ENCODE results near the gene COL4A5. TPM values are rescaled to one million over a fixed set of nuclear protein-coding genes. Genes with fewer than 3 reads are reported as not detected.

Gene COL4A5
- total RNA-seq, 1 donor: 47.1 TPM

DNA sequence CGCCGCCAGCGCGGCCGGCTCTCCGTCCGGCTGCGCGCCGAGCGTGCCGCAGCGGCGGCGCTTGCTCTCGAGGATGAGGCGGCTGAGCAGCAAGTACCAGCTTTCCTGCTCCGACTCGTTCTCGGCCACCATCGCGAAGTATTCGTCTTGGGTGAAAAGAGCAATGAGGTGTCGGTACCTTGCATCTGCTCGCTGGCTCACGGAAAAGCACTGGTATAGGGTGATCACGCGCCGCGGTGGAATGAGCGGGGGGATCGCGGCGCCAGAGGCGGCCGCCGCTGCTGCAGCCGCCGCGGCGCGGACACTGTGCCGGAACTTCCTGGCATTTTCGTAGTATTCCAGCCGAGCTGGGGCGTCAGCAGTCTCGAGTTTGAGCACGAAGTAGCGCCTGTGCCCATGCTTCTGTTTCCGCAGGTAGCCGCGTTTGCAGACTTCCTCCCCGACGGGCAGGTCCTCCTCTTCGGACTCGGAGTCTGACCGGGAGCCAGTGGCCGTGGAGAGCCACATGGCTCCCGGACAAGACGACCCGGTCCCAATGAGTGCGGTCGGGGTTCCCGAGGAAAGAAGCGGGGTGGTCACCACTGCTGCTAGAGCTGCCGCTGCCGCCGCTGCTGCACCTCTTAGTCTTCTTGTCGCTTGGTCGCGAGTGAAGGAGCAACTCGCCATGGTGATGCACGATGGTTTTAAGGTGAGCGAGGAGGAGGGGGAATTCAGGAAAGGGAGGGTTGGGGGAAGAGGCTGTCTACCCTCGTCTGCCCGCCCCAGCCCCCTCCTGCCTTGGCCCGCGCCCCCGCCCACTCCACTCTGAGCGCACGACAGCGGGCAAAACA is 296.3 kb downstream of the COL4A5 start:
- H3K4me3 ChIP-seq (ENCODE audit: low read depth, low read length): peak overlapping the region; percentile 50
- peak; percentile 6 for DNase-seq (ENCODE audit: low read depth)
- TF ChIP-seq, protein P1, sequence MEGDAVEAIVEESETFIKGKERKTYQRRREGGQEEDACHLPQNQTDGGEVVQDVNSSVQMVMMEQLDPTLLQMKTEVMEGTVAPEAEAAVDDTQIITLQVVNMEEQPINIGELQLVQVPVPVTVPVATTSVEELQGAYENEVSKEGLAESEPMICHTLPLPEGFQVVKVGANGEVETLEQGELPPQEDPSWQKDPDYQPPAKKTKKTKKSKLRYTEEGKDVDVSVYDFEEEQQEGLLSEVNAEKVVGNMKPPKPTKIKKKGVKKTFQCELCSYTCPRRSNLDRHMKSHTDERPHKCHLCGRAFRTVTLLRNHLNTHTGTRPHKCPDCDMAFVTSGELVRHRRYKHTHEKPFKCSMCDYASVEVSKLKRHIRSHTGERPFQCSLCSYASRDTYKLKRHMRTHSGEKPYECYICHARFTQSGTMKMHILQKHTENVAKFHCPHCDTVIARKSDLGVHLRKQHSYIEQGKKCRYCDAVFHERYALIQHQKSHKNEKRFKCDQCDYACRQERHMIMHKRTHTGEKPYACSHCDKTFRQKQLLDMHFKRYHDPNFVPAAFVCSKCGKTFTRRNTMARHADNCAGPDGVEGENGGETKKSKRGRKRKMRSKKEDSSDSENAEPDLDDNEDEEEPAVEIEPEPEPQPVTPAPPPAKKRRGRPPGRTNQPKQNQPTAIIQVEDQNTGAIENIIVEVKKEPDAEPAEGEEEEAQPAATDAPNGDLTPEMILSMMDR (IDR thresholded peaks at IDR 0.05; ENCODE audit: insufficient read depth, low read depth, low read length): no peak

DNA sequence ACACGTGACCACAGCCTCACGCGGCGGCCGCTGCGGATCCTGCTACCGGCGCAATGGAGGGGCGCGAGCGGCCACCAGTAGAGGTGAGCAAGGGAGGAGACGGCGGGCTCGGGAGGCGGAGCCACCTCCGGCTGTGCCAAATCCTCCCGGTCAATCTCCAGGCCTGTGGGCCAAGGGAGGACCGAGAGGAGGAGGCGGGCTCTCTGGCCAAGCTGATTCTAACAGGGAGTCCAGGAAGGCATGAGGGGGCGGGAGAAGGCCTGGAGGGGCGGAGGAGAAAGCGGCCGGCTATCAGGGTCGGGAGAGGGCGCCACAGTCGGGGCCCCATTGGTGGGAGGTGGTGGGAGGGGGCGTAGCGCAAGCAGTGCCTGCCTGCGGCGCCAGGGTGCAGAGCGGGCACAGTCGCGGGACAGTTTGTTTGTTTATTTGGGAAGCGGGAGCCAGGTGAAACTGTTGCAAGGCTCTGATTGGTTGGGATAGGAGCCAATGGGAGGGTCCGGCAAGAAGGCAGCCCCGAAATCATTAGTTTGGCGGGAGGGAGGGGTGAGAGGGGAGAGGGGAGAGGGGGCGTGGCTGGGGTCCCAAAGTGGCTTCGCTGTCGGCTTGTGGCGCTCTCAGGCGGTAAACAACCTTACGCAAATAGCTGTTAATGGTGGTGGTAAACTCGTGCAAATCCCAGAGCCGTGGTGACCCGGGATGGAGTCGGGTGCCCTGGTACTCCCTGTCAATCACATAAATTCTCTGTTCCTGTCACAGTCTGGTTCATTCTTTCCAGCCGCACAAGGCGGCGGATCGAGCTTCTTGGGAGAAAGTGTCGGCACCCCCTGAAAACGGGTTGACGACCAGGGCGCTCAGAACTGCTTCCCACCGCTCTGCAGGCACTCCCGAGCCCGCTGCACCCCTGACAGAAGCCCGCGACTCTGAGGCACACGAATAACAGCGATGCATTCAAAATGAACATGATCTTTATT is 297.2 kb downstream of the COL4A5 start, which contains the start of gene IRS4:
IRS4 (minus strand) TSS at position 55 of the 971 bp plus-strand sequence.
- DNase-seq (ENCODE audit: low read depth): no peak
- peak within 1 kb of the TSS; percentile 50 for H3K4me3 ChIP-seq (ENCODE audit: low read depth, low read length)
- TF ChIP-seq, protein P1 (IDR thresholded peaks at IDR 0.05; ENCODE audit: insufficient read depth, low read depth, low read length): no peak

DNA sequence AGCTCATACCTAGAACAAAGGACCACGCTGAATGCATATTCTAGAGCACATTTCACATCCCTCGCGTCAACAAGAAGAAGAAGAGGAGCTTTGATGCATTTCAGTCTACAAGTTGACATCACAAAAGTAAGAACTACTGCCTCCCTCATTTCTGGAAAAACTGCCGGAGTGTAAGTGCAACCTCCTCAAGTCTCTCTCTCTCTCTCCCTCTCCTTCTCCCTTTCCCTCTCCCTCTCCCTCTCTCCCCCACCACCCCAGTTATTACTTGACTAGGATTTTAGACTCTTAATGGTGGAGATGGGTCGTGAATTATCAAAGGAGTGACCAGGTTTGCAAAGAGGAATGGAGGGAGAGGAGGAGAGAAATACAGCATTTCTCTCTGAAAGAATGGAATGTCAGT is 298.1 kb downstream of the COL4A5 start:
- H3K4me3 ChIP-seq (ENCODE audit: low read depth, low read length): no peak overlapping the region
- no peak for DNase-seq (ENCODE audit: low read depth)
- TF ChIP-seq, protein P1 (IDR thresholded peaks at IDR 0.05; ENCODE audit: insufficient read depth, low read depth, low read length): no peak

DNA sequence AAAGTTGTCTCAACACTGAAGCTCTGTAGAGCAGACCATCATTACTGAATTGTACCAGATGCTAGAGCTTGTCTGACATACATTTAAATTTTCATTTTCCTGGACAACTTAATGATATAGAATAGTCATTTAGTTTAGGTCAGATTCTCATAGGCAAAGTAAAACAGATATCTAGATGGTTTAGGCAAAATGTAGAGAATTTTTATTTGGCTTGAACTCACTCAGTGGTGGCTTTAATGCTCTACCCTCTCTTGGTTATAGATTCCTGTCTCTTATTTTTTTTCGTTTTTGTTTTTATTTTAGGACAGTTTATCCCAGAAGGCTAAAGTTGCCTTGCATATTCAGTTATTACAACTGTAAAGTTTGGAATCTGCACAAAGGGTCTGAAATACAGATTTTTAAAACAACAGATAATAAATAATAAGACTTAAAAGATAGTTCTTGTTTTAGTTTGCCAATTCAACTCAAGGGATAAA is 300.7 kb downstream of the COL4A5 start:
- no peak overlapping the region for H3K4me3 ChIP-seq (ENCODE audit: low read depth, low read length)
- TF ChIP-seq, protein P1 (IDR thresholded peaks at IDR 0.05; ENCODE audit: insufficient read depth, low read depth, low read length): no peak
- DNase-seq (ENCODE audit: low read depth): no peak

Small RNA genes lying within 50 kb of the gene (small RNA-seq; reads per million reads assigned to genes)
- gene RF00019: not detected

Other genes with a start within 250 kb of the COL4A5 start
- 0.32 and 1.7 TPM in 2 replicates for gene COL4A6, start 1.4 kb upstream of the COL4A5 start, total RNA-seq

All from fibroblast of villous mesenchyme (primary cell).